ENCODE measurements around the gene RASA3. TPM values are rescaled to one million over a fixed set of nuclear protein-coding genes. Genes with fewer than 3 reads are reported as not detected.

Gene RASA3
- total RNA-seq, 5 donors from 2014 or later (not counting 1 experiment from before 2014, with no cell fraction given), result 223 to 267 (median 238) TPM

- peaks cover 68% of the 10 kb centered on the region for H3K36me3 Mint-ChIP-seq
- H3K4me1 Mint-ChIP-seq, result peaks cover 0 to 5% (median 2%) of the 10 kb centered on the region in 3 donors
- no peak overlapping the region for H3K4me3 ChIP-seq (ENCODE audit: control insufficient read depth in 1 of 2, extremely low read depth in 1 of 2, low read length in 1 of 2)
- 100% methylated on average over 3 of the region's 13 CpGs for WGBS (ENCODE audit: insufficient coverage)
- H3K27ac Mint-ChIP-seq, result no peak overlapping the region
- no peaks in the 10 kb centered on the region for H3K9me3 Mint-ChIP-seq
- POLR2A ChIA-PET, result no interaction called here
- ATAC-seq (replicated peaks in 1 of 4) (no peak), DNase-seq (no peak)
- H3K4me1 ChIP-seq (ENCODE audit: control insufficient read depth in 1 of 2, extremely low read depth in 1 of 2, insufficient read depth in 2 of 2, low read length in 2 of 2), result peaks cover 0 to 3% of the 10 kb centered on the region in 2 experiments
- no peaks in the 10 kb centered on the region for H3K27me3 Mint-ChIP-seq
- CTCF ChIA-PET, result no interaction called here
- H3K27me3 ChIP-seq (replicated peaks in 1 of 2; ENCODE audit: control insufficient read depth in 2 of 2, extremely low read depth in 1 of 2, insufficient read depth in 2 of 2, low read length in 1 of 2), result no peaks in the 10 kb centered on the region
- peaks cover 48 to 91% of the 10 kb centered on the region in 2 donors for H3K36me3 ChIP-seq (ENCODE audit: control insufficient read depth in 2 of 2, extremely low read depth in 1 of 2, insufficient read depth in 1 of 2, low read length in 1 of 2)
- no peaks in the 10 kb centered on the region for H3K9me3 ChIP-seq
- no peak overlapping the region for H3K27ac ChIP-seq (ENCODE audit: low read length)
- H3K4me3 Mint-ChIP-seq, result no peak overlapping the region
Measured at GRCh38 chr13:113977976-113978375, 154.4 kb downstream of the RASA3 start.

GRCh38 chr13:113976711-113977684 is 155.4 kb downstream of the RASA3 start:
- Mint-ChIP-seq H3K27ac (peak overlapping the region; percentile 39), H3K9me3 (no peaks in the 10 kb centered on the region), H3K4me1 (peaks cover 0 to 5% (median 2%) of the 10 kb centered on the region in 3 donors), H3K36me3 (peaks cover 64% of the 10 kb centered on the region), H3K4me3 (no peak overlapping the region), H3K27me3 (no peaks in the 10 kb centered on the region)
- DNase-seq (no peak), ATAC-seq (replicated peaks in 1 of 4) (no peak)
- H3K4me3 ChIP-seq (ENCODE audit: control insufficient read depth in 1 of 2, extremely low read depth in 1 of 2, low read length in 1 of 2), result no peak overlapping the region
- 92% methylated on average over 19 of the region's 21 CpGs for WGBS (ENCODE audit: insufficient coverage)
- POLR2A ChIA-PET, result no interaction called here
- peaks cover 0 to 3% of the 10 kb centered on the region in 2 experiments for H3K4me1 ChIP-seq (ENCODE audit: control insufficient read depth in 1 of 2, extremely low read depth in 1 of 2, insufficient read depth in 2 of 2, low read length in 2 of 2)
- no peak overlapping the region for H3K27ac ChIP-seq (ENCODE audit: low read length)
- no peaks in the 10 kb centered on the region for H3K27me3 ChIP-seq (replicated peaks in 1 of 2; ENCODE audit: control insufficient read depth in 2 of 2, extremely low read depth in 1 of 2, insufficient read depth in 2 of 2, low read length in 1 of 2)
- CTCF ChIA-PET, result interaction anchor here in 1 of 2 donors (0.9 kb wide), 1 partner anchor 23 kb away, joined by 4 read pairs; no protein-coding TSS in a partner anchor
- H3K9me3 ChIP-seq, result no peaks in the 10 kb centered on the region
- H3K36me3 ChIP-seq (ENCODE audit: control insufficient read depth in 2 of 2, extremely low read depth in 1 of 2, insufficient read depth in 1 of 2, low read length in 1 of 2), result peaks cover 48 to 88% of the 10 kb centered on the region in 2 donors

GRCh38 chr13:113975416-113975815 is 157.0 kb downstream of the RASA3 start:
- Histone ChIP-seq H3K9me3 (no peaks in the 10 kb centered on the region), H3K27ac (ENCODE audit: low read length) (no peak overlapping the region), H3K4me1 (ENCODE audit: control insufficient read depth in 1 of 2, extremely low read depth in 1 of 2, insufficient read depth in 2 of 2, low read length in 2 of 2) (peaks cover 0 to 3% of the 10 kb centered on the region in 2 experiments), H3K36me3 (ENCODE audit: control insufficient read depth in 2 of 2, extremely low read depth in 1 of 2, insufficient read depth in 1 of 2, low read length in 1 of 2) (peaks cover 36 to 85% of the 10 kb centered on the region in 2 donors), H3K27me3 (replicated peaks in 1 of 2; ENCODE audit: control insufficient read depth in 2 of 2, extremely low read depth in 1 of 2, insufficient read depth in 2 of 2, low read length in 1 of 2) (no peaks in the 10 kb centered on the region), H3K4me3 (ENCODE audit: control insufficient read depth in 1 of 2, extremely low read depth in 1 of 2, low read length in 1 of 2) (no peak overlapping the region)
- WGBS (ENCODE audit: insufficient coverage), result 86% methylated on average over 7 of the region's 15 CpGs
- Mint-ChIP-seq H3K36me3 (peaks cover 51% of the 10 kb centered on the region), H3K27me3 (no peaks in the 10 kb centered on the region), H3K9me3 (no peaks in the 10 kb centered on the region), H3K4me3 (no peak overlapping the region), H3K27ac (no peak overlapping the region), H3K4me1 (peaks cover 0 to 2% (median 0%) of the 10 kb centered on the region in 3 donors)
- POLR2A ChIA-PET, result no interaction called here
- CTCF ChIA-PET, result no interaction called here
- DNase-seq, result no peak
- ATAC-seq (replicated peaks in 1 of 4), result no peak

GRCh38 chr13:113974304-113975281 is 157.8 kb downstream of the RASA3 start:
- Mint-ChIP-seq H3K27ac (no peak overlapping the region), H3K36me3 (peaks cover 43% of the 10 kb centered on the region), H3K27me3 (no peaks in the 10 kb centered on the region), H3K9me3 (no peaks in the 10 kb centered on the region), H3K4me1 (no peaks in the 10 kb centered on the region), H3K4me3 (no peak overlapping the region)
- H3K27me3 ChIP-seq (replicated peaks in 1 of 2; ENCODE audit: control insufficient read depth in 2 of 2, extremely low read depth in 1 of 2, insufficient read depth in 2 of 2, low read length in 1 of 2), result no peaks in the 10 kb centered on the region
- H3K27ac ChIP-seq (ENCODE audit: low read length), result no peak overlapping the region
- 97% methylated on average over 32 of the region's 56 CpGs for WGBS (ENCODE audit: insufficient coverage)
- H3K36me3 ChIP-seq (ENCODE audit: control insufficient read depth in 2 of 2, extremely low read depth in 1 of 2, insufficient read depth in 1 of 2, low read length in 1 of 2), result peaks cover 36 to 82% of the 10 kb centered on the region in 2 donors
- no peak for DNase-seq
- peaks cover 0 to 3% of the 10 kb centered on the region in 2 experiments for H3K4me1 ChIP-seq (ENCODE audit: control insufficient read depth in 1 of 2, extremely low read depth in 1 of 2, insufficient read depth in 2 of 2, low read length in 2 of 2)
- no peak for ATAC-seq (replicated peaks in 1 of 4)
- no peak overlapping the region for H3K4me3 ChIP-seq (ENCODE audit: control insufficient read depth in 1 of 2, extremely low read depth in 1 of 2, low read length in 1 of 2)
- ChIA-PET CTCF (interaction anchor here in 1 of 2 donors (0.5 kb wide), 1 partner anchor 262 kb away, joined by 3 read pairs; no protein-coding TSS in a partner anchor), POLR2A (no interaction called here)
- no peaks in the 10 kb centered on the region for H3K9me3 ChIP-seq

GRCh38 chr13:113973218-113974164 is 158.9 kb downstream of the RASA3 start, which contains the start of gene C13orf46:
Gene C13orf46 (minus strand): TSS chr13:113974076. CDS start chr13:113973997, 79 bp downstream.
- no peaks in the 10 kb centered on the region for H3K4me1 Mint-ChIP-seq
- Histone ChIP-seq H3K27ac (ENCODE audit: low read length) (no peak within 1 kb of the TSS), H3K4me3 (ENCODE audit: control insufficient read depth in 1 of 2, extremely low read depth in 1 of 2, low read length in 1 of 2) (no peak within 1 kb of the TSS), H3K27me3 (replicated peaks in 1 of 2; ENCODE audit: control insufficient read depth in 2 of 2, extremely low read depth in 1 of 2, insufficient read depth in 2 of 2, low read length in 1 of 2) (no peaks in the 10 kb centered on the region), H3K36me3 (ENCODE audit: control insufficient read depth in 2 of 2, extremely low read depth in 1 of 2, insufficient read depth in 1 of 2, low read length in 1 of 2) (peaks cover 36 to 75% of the 10 kb centered on the region in 2 donors), H3K4me1 (ENCODE audit: control insufficient read depth in 1 of 2, extremely low read depth in 1 of 2, insufficient read depth in 2 of 2, low read length in 2 of 2) (peaks cover 0 to 3% of the 10 kb centered on the region in 2 experiments), H3K9me3 (no peaks in the 10 kb centered on the region)
- no peaks in the 10 kb centered on the region for H3K27me3 Mint-ChIP-seq
- DNase-seq, result no peak
- H3K4me3 Mint-ChIP-seq, result no peak within 1 kb of the TSS
- WGBS (ENCODE audit: insufficient coverage), result 95% methylated on average over 38 of the region's 44 CpGs
- no peak for ATAC-seq (replicated peaks in 1 of 4)
- CTCF ChIA-PET, result no interaction called here
- H3K9me3 Mint-ChIP-seq, result no peaks in the 10 kb centered on the region
- peaks cover 38% of the 10 kb centered on the region for H3K36me3 Mint-ChIP-seq
- no peak within 1 kb of the TSS for H3K27ac Mint-ChIP-seq
- POLR2A ChIA-PET, result no interaction called here
